Mononuclear cell (primary cell): Measurements from ENCODE around the gene STPG1. TPM values are rescaled to one million over a fixed set of nuclear protein-coding genes. Genes with fewer than 3 reads are reported as not detected.

ENCODE experiments used
- H3K27me3 ChIP-seq: 2 replicates; pipeline ENCODE4 v1.6.0; 2011; ENCODE audit warnings: low read length, control low read depth; ENCODE audit not compliant: insufficient read depth
- H3K4me1 ChIP-seq: 2 replicates; pipeline ENCODE4 v1.5.1; 2011; ENCODE audit warnings: mild to moderate bottlenecking, low read length, control low read depth; ENCODE audit not compliant: insufficient read depth
- H3K4me3 ChIP-seq: 2 replicates; pipeline ENCODE4 v1.5.1; 2011; ENCODE audit warnings: mild to moderate bottlenecking, low read length, moderate library complexity
- H3K9me3 ChIP-seq: 2 replicates; pipeline ENCODE4 v1.5.1; 2011; ENCODE audit warnings: low read depth, mild to moderate bottlenecking, control low read depth, low read length
- total RNA-seq: library from RNA; depleted of rRNA; stranded (reverse); fragments of >200 nt; gene quantifications from one replicate; pipeline ENCODE4 v1.2.3, GENCODE V29; 2012

STPG1 gene
- total RNA-seq, 1 donor, result 1.6 TPM

GRCh38 chr1:24336075-24336474 is 77.5 kb downstream of the STPG1 start:
- H3K27me3 ChIP-seq, result no peaks in the 10 kb centered on the region
- H3K9me3 ChIP-seq, result no peaks in the 10 kb centered on the region
- H3K4me3 ChIP-seq, result no peak overlapping the region
- no peaks in the 10 kb centered on the region for H3K4me1 ChIP-seq

GRCh38 chr1:24331961-24332673 is 81.5 kb downstream of the STPG1 start:
- Histone ChIP-seq H3K4me3 (no peak overlapping the region), H3K27me3 (no peaks in the 10 kb centered on the region), H3K9me3 (no peaks in the 10 kb centered on the region), H3K4me1 (no peaks in the 10 kb centered on the region)

DNA sequence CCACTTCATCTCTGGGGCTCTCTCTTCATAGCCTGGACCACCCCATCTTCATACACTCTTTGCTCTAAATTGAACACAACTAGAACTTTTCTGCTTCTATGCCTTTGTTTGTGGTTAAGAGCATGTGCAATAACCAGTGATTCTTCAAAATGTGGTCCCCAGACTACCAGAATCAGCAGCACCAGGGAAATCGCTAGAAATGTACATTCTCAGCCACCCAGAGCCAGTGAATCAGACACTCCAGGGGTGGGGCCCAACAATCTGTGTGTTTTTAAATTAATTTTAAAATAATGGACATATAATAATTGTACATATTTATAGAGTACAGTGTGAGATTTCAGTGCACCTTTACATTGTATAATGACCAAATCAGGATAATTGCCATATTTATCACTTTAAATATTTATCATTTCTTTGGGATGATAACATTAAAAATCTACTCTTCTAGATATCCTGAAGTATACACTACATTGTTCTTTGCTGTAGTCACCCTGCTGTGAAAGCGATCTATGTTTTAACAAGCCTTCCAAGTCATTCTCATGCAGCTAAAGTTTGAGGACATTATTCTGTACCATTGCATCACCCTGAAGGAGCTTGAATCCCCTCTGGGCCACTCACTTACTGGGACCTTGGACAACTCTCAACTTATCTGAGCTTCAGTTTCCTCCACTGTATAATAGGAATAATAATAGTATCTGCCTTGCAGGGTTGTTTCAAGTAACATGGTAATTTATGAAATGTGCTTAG is 83.6 kb downstream of the STPG1 start:
- Histone ChIP-seq H3K4me3 (no peak overlapping the region), H3K4me1 (no peaks in the 10 kb centered on the region), H3K27me3 (peaks cover 2% of the 10 kb centered on the region), H3K9me3 (no peaks in the 10 kb centered on the region)

- peaks cover 7% of the 10 kb centered on the region for H3K27me3 ChIP-seq
- H3K4me1 ChIP-seq, result no peaks in the 10 kb centered on the region
- H3K4me3 ChIP-seq, result no peak overlapping the region
- no peaks in the 10 kb centered on the region for H3K9me3 ChIP-seq
Observed at GRCh38 chr1:24329331-24329730, 84.3 kb downstream of the STPG1 start.

DNA sequence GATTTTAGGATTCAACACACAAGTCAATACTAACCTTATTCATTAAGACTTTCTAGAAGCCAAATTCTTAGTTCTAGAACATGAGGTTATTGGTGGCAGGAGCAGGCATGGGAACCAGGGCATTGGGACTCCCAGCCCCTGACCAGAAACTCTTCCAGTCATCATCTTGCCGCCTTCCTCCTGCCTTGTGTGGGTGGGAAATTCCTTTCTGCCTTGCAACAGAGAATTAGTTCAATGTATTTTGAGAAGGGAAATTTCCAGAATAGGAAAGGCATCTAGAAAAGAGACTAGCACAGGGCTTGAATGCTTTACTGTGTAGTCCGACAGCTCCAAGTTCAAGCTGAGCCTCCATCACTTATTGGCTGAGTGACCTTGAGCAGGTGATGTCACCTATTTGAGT is 85.7 kb downstream of the STPG1 start:
- no peak overlapping the region for H3K4me3 ChIP-seq

DNA sequence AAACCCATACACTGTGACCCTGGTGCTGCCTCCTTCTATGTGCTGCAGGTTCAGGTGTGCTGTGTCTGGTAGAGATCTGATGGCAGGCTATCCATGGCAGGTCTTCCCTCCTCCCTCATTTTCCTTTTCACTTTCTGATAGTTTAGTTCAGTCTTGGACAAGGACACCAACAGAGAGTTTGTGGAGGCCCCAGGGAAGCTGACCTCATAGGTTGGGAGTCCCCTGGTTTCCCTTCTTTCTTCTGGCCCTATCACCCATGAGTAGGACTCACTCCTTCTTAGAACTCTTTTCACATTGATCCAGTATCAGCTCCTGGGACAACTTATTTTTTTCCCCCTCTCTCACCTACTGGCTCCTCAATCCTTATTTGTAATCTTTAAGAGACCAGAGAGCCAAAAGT is 86.1 kb downstream of the STPG1 start:
- Histone ChIP-seq H3K4me1 (peaks cover 4% of the 10 kb centered on the region), H3K4me3 (no peak overlapping the region), H3K27me3 (peaks cover 24% of the 10 kb centered on the region), H3K9me3 (no peaks in the 10 kb centered on the region)

More for the DNA sequence above, 85.7 kb downstream of the STPG1 start:
- Histone ChIP-seq H3K9me3 (no peaks in the 10 kb centered on the region), H3K4me1 (no peaks in the 10 kb centered on the region), H3K27me3 (peaks cover 20% of the 10 kb centered on the region)

GRCh38 chr1:24325587-24326449 is 87.8 kb downstream of the STPG1 start:
- Histone ChIP-seq H3K9me3 (no peaks in the 10 kb centered on the region), H3K4me3 (no peak overlapping the region), H3K4me1 (peaks cover 21% of the 10 kb centered on the region), H3K27me3 (peaks cover 41% of the 10 kb centered on the region)

DNA sequence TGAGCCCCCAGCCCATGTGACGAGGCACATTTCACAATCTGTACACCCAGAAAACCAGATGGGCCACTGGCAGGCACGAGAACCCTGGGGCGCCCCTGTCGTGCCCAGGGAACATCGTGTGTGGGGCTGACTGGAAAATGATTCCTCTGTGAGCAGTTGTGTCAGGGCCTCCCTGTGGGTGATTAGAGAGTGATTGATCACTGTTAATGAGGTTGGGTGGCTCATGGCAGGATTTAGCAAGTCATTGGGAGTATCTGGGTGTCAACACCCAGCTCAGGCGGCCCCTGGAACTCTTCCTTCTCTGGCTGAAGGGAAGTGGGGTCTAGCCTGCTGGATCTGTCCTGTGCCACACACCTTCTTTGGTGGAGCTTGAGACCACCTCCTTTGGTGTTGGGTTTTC is 88.7 kb downstream of the STPG1 start:
- Histone ChIP-seq H3K9me3 (no peaks in the 10 kb centered on the region), H3K4me1 (peaks cover 23% of the 10 kb centered on the region), H3K4me3 (no peak overlapping the region), H3K27me3 (peaks cover 50% of the 10 kb centered on the region)

DNA sequence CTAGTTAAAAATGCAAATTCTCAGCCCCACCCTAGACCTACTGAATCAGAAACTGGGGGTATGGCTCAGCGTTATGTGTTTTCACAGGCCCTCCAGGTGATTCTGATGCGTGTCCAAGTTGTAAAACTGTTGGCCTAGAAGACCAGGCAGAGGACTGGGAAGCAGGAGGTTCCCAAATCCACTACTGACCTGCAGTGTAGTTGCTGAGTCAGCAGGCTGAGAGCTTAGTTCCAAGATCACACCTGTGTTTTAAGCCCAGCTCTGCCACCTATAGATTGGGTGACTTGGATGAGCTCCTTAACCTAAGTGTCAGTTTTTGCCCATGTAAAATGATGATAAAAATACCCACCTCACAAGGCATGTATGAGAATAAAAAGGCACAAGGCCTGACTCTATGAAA is 90.3 kb downstream of the STPG1 start:
- Histone ChIP-seq H3K9me3 (no peaks in the 10 kb centered on the region), H3K4me1 (peaks cover 38% of the 10 kb centered on the region), H3K27me3 (peaks cover 66% of the 10 kb centered on the region), H3K4me3 (no peak overlapping the region)

- H3K4me1 ChIP-seq, result peaks cover 38% of the 10 kb centered on the region
- peaks cover 72% of the 10 kb centered on the region for H3K27me3 ChIP-seq
- peak overlapping the region; percentile 42 for H3K4me3 ChIP-seq
- H3K9me3 ChIP-seq, result no peaks in the 10 kb centered on the region
Observed at GRCh38 chr1:24322470-24323177, 91.0 kb downstream of the STPG1 start.

GRCh38 chr1:24321697-24322469 is 91.7 kb downstream of the STPG1 start:
- H3K4me1 ChIP-seq, result peaks cover 38% of the 10 kb centered on the region
- peaks cover 79% of the 10 kb centered on the region for H3K27me3 ChIP-seq
- H3K4me3 ChIP-seq, result peak overlapping the region; percentile 42
- H3K9me3 ChIP-seq, result no peaks in the 10 kb centered on the region

DNA sequence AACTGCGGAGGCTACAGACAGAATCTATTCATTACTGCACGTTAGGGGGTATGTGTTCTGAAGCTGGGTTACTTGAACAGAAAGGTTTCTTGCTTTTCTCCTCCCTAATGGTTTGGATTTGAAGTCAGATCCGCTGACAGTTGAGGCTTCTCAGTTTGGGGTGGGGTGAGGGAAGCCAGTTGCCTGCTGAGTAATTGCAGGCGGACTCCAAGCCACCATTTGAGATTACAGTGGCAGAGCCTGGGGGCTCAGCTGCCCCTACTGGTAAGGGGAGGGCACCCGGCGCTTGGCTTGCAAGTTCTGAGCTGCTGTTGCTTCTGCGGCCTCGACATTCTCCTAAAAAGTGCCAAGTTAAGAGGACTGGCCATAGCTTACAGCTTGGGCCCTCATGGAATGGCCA is 92.5 kb downstream of the STPG1 start:
- no peaks in the 10 kb centered on the region for H3K9me3 ChIP-seq
- peaks cover 79% of the 10 kb centered on the region for H3K27me3 ChIP-seq
- no peak overlapping the region for H3K4me3 ChIP-seq
- H3K4me1 ChIP-seq, result peaks cover 38% of the 10 kb centered on the region

- no peak overlapping the region for H3K4me3 ChIP-seq
- H3K4me1 ChIP-seq, result peaks cover 38% of the 10 kb centered on the region
- H3K27me3 ChIP-seq, result peaks cover 76% of the 10 kb centered on the region
- H3K9me3 ChIP-seq, result no peaks in the 10 kb centered on the region
Observed at GRCh38 chr1:24319962-24320361, 93.6 kb downstream of the STPG1 start.

DNA sequence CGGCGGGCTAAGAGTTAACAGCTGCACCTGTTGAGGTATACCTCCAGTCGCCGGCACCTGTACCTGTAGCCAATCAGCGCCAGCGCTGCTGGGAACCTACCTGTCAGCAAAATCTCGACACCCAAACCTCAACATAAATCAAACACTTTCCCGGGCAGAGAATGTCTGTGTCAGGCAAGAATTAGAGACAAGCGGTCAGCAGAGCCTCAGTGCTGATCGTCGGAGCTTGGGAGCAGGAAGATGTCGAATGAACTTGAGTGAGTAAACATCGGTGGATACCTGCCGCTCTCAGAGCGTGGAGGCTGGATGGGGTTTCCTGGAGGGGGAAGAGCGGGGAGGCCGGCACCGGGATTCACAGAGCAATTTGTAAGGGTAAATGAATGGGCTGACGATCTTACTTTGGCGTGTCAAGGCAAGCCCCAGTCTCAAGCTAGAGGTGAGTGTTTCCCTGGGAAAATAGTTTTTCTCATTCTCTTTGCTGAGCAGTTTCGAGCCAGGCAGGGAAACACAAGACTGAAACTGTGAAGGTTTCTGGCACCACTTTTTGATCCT is 94.2 kb downstream of the STPG1 start, which contains the start of gene GRHL3:
Gene GRHL3 (plus strand): TSS at position 46 of the 552 bp plus-strand sequence. CDS start 195 bp downstream, at position 241.
- no peak within 1 kb of the TSS for H3K4me3 ChIP-seq
- H3K27me3 ChIP-seq, result peaks cover 73% of the 10 kb centered on the region
- no peaks in the 10 kb centered on the region for H3K9me3 ChIP-seq
- peaks cover 38% of the 10 kb centered on the region for H3K4me1 ChIP-seq
